NCI-H2107 treated with DMSO at 0.1 percent for 48 hours (cell line): ENCODE results near the gene LCN12.

Experiments used
- DNase-seq: peaks from one replicate; lab custom pipeline; 2025; ENCODE audit not compliant: unreplicated experiment; lab: John Stamatoyannopoulos, UW

LCN12 gene

GRCh38 chr9:136972335-136972734, 20.3 kb downstream of the LCN12 start:
- no peak for DNase-seq

- DNase-seq: no peak
These were observed 20.7 kb downstream of the LCN12 start for GRCh38 chr9:136972743-136973142.

GRCh38 chr9:136973618-136974617, 21.8 kb downstream of the LCN12 start:
- no peak for DNase-seq

- DNase-seq: no peak
These were observed 22.9 kb downstream of the LCN12 start for GRCh38 chr9:136974817-136975535.

- DNase-seq: no peak
These were observed 23.6 kb downstream of the LCN12 start for GRCh38 chr9:136975644-136976043.

- DNase-seq: no peak
These were observed 25.1 kb downstream of the LCN12 start, which contains the start of gene PTGDS for GRCh38 chr9:136977223-136977622. TSS of gene PTGDS (plus strand) at chr9:136977504. CDS start at chr9:136977579, 75 bp downstream.

- no peak for DNase-seq
These were observed 25.6 kb downstream of the LCN12 start for GRCh38 chr9:136977649-136978072.

- no peak for DNase-seq
These were observed 26.2 kb downstream of the LCN12 start for GRCh38 chr9:136978073-136978864.

GRCh38 chr9:136978865-136979544, 26.9 kb downstream of the LCN12 start:
- DNase-seq: no peak

GRCh38 chr9:136979769-136980587, 27.9 kb downstream of the LCN12 start:
- no peak for DNase-seq

- no peak for DNase-seq
These were observed 28.8 kb downstream of the LCN12 start for GRCh38 chr9:136980669-136981478.

GRCh38 chr9:136981588-136982231, 29.6 kb downstream of the LCN12 start:
- no peak for DNase-seq

- no peak for DNase-seq
These were observed 30.4 kb downstream of the LCN12 start, which contains the start of gene LCNL1 for GRCh38 chr9:136982232-136983051. TSS of gene LCNL1 (plus strand) at chr9:136982993. CDS start at chr9:136983587, 594 bp downstream.

GRCh38 chr9:136983167-136983566, 31.1 kb downstream of the LCN12 start:
- no peak for DNase-seq

- DNase-seq: no peak
These were observed 31.7 kb downstream of the LCN12 start for GRCh38 chr9:136983656-136984314.

- DNase-seq: no peak
These were observed 32.5 kb downstream of the LCN12 start for GRCh38 chr9:136984464-136985026.
